HCT116 (cell line): ENCODE measurements around the gene CFC1. TPM values are rescaled to one million over a fixed set of nuclear protein-coding genes. Genes with fewer than 3 reads are reported as not detected.
"Not testable (repeated sequence)": the region's sequence is repeated elsewhere in the genome, so short reads cannot be mapped to it uniquely, and the experiment has no call there.

Experiments
- ATAC-seq: fragments of 200-7000 bp; cut with Tn5 transposase; 2 replicates; pipeline ENCODE4 v1.9.1; 2020; ENCODE audit warnings: mild to moderate bottlenecking, moderate library complexity
- BruUV-seq: library from RNA; stranded (reverse); fragments of 400-500 nt; replicated peaks from 2 replicates; lab custom pipeline; 2021; lab: Mats Ljungman, UMichigan
- CTCF ChIA-PET: fragments of 300-600 bp; sonication (Branson Sonifier 250); formaldehyde crosslinking; loops from one replicate; lab custom pipeline; 2021; ENCODE audit warnings: antibody characterized with exemption; lab: Charles Lee
- POLR2A ChIA-PET: fragments of 300-600, 350-600 bp; sonication (Branson Sonifier 250); formaldehyde crosslinking; loops from one replicate; lab custom pipeline; 2021; ENCODE audit warnings: antibody characterized with exemption; lab: Charles Lee
- RAD21 ChIA-PET, 2 experiments: fragments of 300-600 bp; sonication (Branson Sonifier 250); formaldehyde crosslinking; loops; one replicate each; lab custom pipeline; 2023; ENCODE audit warnings: low total read pairs in 2 of 2; ENCODE audit not compliant: uncharacterized antibody in 2 of 2, unreplicated experiment in 2 of 2, low non-redundant PET in 1 of 2; lab: Charles Lee
- DNase-seq: peaks from one replicate; pipeline ENCODE4 v3.0.0-alpha.2; 2010; ENCODE audit warnings: low read depth, low spot score
- H2AFZ ChIP-seq: fragments of 200-600 bp; shearing (Covaris generic), sonication (generic); 2 replicates; pipeline ENCODE4 v1.6.1; 2017; ENCODE audit warnings: low read depth, mixed run types, mixed read lengths, antibody characterized with exemption, low read length; ENCODE audit not compliant: poor library complexity, severe bottlenecking
- H3K27ac ChIP-seq: 2 replicates; pipeline ENCODE4 v1.5.1; 2012; ENCODE audit warnings: low read depth, low read length
- H3K27me3 ChIP-seq: fragments of 200-600 bp; sonication (generic); 2 replicates; pipeline ENCODE4 v1.6.1; 2016; ENCODE audit warnings: mixed run types, low read length, mixed read lengths; ENCODE audit not compliant: insufficient read depth
- H3K36me3 ChIP-seq, 2 experiments: fragments of 200-500 bp in 1 of 2; fragments of 200-600 bp in 1 of 2; sonication (Bioruptor generic) in 1 of 2; sonication (generic) in 1 of 2; 2 replicates each; pipeline versions ENCODE4 v1.5.1 to v1.6.1; 2014 to 2016; ENCODE audit warnings: low read length in 2 of 2, inconsistent platforms in 1 of 2, mixed read lengths in 1 of 2, mixed run types in 1 of 2; ENCODE audit not compliant: insufficient read depth in 2 of 2, control insufficient read depth in 1 of 2
- H3K4me1 ChIP-seq, 2 experiments: fragments of 200-600 bp in 1 of 2; sonication (generic) in 1 of 2; 2 replicates each; pipeline versions ENCODE4 v1.5.1 to v1.6.1; 2012 to 2017; ENCODE audit warnings: low read length in 2 of 2, inconsistent platforms in 1 of 2, mild to moderate bottlenecking in 1 of 2, mixed read lengths in 1 of 2, mixed run types in 1 of 2, moderate library complexity in 1 of 2; ENCODE audit not compliant: insufficient read depth in 2 of 2, control insufficient read depth in 1 of 2
- H3K4me2 ChIP-seq: fragments of 200-600 bp; sonication (generic); 2 replicates; pipeline ENCODE4 v1.6.1; 2017; ENCODE audit warnings: mixed run types, low read length, mixed read lengths
- H3K4me3 ChIP-seq, 2 experiments: fragments of 200-600 bp in 1 of 2; sonication (generic) in 1 of 2; replicated peaks in 1 of 2; 2 replicates each; pipeline ENCODE4 v1.5.1; 2011 to 2016; ENCODE audit warnings: low read length in 2 of 2, control low read depth in 1 of 2, low read depth in 1 of 2, mild to moderate bottlenecking in 1 of 2, mixed read lengths in 1 of 2, mixed run types in 1 of 2
- H3K79me2 ChIP-seq: fragments of 200-600 bp; sonication (generic); 2 replicates; pipeline ENCODE4 v1.6.1; 2017; ENCODE audit warnings: mild to moderate bottlenecking, mixed run types, low read length, moderate library complexity, mixed read lengths; ENCODE audit not compliant: insufficient read depth
- H3K9ac ChIP-seq: fragments of 200-600 bp; sonication (generic); 2 replicates; pipeline ENCODE4 v1.6.1; 2016; ENCODE audit warnings: low read length, mixed read lengths
- H3K9me2 ChIP-seq: fragments of 200-600 bp; sonication (generic), shearing (Covaris generic); 2 replicates; pipeline ENCODE4 v1.6.1; 2017; ENCODE audit warnings: mixed run types, mild to moderate bottlenecking, moderate library complexity; ENCODE audit not compliant: insufficient read depth
- H3K9me3 ChIP-seq, 2 experiments: fragments of 200-500 bp in 1 of 2; fragments of 200-600 bp in 1 of 2; sonication (Bioruptor generic) in 1 of 2; sonication (generic) in 1 of 2; 2 replicates each; pipeline ENCODE4 v1.6.1; 2014 to 2017; ENCODE audit warnings: low read length in 2 of 2, mixed read lengths in 2 of 2, inconsistent platforms in 1 of 2, low read depth in 1 of 2, mild to moderate bottlenecking in 1 of 2, mixed run types in 1 of 2, moderate library complexity in 1 of 2; ENCODE audit not compliant: control insufficient read depth in 1 of 2, insufficient read depth in 1 of 2
- H4K20me1 ChIP-seq: fragments of 200-600 bp; sonication (generic), shearing (Covaris generic); 2 replicates; pipeline ENCODE4 v1.6.1; 2017; ENCODE audit warnings: mixed run types, mild to moderate bottlenecking, moderate library complexity; ENCODE audit not compliant: insufficient read depth
- intact Hi-C: fragments of 100-400 bp; cut with micrococcal nuclease; formaldehyde crosslinking; loops from 2 replicates; pipeline ENCODE4 v1.10.0; 2022
- total RNA-seq: library from RNA; stranded (reverse); gene quantifications from one replicate; pipeline ENCODE4 v1.2.1, GENCODE V29; 2021; ENCODE audit not compliant: unreplicated experiment

The CFC1 gene
- total RNA-seq, 1 experiment from 2014 or later, result not detected

DNA sequence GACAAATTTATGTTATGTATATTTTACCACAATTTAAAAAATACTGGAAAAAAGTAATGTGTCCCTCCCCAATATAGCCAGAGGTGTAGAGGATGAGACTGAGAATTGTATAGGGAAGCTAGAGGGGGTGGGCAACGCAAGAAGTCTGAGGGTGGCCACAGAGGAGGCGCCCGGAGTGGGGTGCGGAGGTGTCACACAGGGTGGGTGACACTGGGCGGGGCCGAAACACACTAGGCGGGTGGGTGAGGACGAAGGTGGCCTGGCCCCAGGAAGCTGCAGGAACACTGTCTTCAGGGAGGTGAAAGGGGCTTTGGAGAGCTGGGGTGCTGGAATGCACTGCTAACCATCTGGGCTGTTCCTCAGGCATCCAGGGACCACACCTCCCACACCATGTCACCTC is 42.9 kb downstream of the CFC1 start:
- H3K79me2 ChIP-seq, BruUV-seq, H2AFZ ChIP-seq, POLR2A ChIA-PET, H3K9ac ChIP-seq, H3K9me2 ChIP-seq, H3K36me3 ChIP-seq, ATAC-seq, CTCF ChIA-PET, H3K4me2 ChIP-seq, H4K20me1 ChIP-seq, H3K4me1 ChIP-seq, intact Hi-C loops, H3K4me3 ChIP-seq, H3K27ac ChIP-seq, H3K27me3 ChIP-seq, H3K9me3 ChIP-seq, DNase-seq, RAD21 ChIA-PET: not testable (repeated sequence)

GRCh38 chr2:130554178-130554577 is 45.2 kb downstream of the CFC1 start:
- H3K27me3 ChIP-seq, H3K9me3 ChIP-seq, H3K9ac ChIP-seq, H3K27ac ChIP-seq, intact Hi-C loops, H3K4me3 ChIP-seq, H4K20me1 ChIP-seq, H3K4me2 ChIP-seq, CTCF ChIA-PET, H3K79me2 ChIP-seq, RAD21 ChIA-PET, H3K9me2 ChIP-seq, DNase-seq, H3K36me3 ChIP-seq, H3K4me1 ChIP-seq, BruUV-seq, ATAC-seq, POLR2A ChIA-PET, H2AFZ ChIP-seq: not testable (repeated sequence)

DNA sequence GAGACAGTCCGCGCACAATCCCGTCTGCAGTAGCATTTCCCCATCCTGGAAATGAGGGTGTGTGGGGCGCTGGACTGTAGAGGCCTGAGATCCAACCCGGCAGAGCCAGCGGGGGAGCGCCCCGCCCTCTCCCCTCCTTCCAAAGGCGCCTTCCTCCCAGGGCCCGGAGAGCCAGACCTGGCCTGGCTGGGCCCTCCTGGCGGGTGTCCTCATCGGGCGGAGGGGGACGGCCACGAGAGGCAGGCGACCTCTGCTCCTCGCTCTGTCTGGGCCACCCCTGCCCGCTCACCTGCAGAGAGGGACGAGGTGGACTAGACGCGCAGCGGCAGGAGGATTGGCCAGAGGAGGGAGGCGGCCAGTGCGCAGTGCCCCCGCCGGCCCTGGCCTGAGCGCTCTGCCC is 49.9 kb downstream of the CFC1 start:
- H4K20me1 ChIP-seq, BruUV-seq, RAD21 ChIA-PET, H3K4me2 ChIP-seq, H3K4me1 ChIP-seq, H3K27me3 ChIP-seq, DNase-seq, H2AFZ ChIP-seq, H3K9me3 ChIP-seq, H3K9ac ChIP-seq, ATAC-seq, CTCF ChIA-PET, intact Hi-C loops, H3K36me3 ChIP-seq, H3K79me2 ChIP-seq, H3K27ac ChIP-seq, POLR2A ChIA-PET, H3K4me3 ChIP-seq, H3K9me2 ChIP-seq: not testable (repeated sequence)

GRCh38 chr2:130548418-130548817 is 51.0 kb downstream of the CFC1 start:
- ATAC-seq, H4K20me1 ChIP-seq, RAD21 ChIA-PET, BruUV-seq, H3K79me2 ChIP-seq, POLR2A ChIA-PET, H3K4me1 ChIP-seq, DNase-seq, H3K9ac ChIP-seq, H3K4me3 ChIP-seq, H3K27ac ChIP-seq, H3K4me2 ChIP-seq, H3K9me3 ChIP-seq, H3K9me2 ChIP-seq, H3K27me3 ChIP-seq, H2AFZ ChIP-seq, H3K36me3 ChIP-seq, CTCF ChIA-PET, intact Hi-C loops: not testable (repeated sequence)

GRCh38 chr2:130544978-130545377 is 54.4 kb downstream of the CFC1 start:
- DNase-seq, H4K20me1 ChIP-seq, BruUV-seq, RAD21 ChIA-PET, H3K4me1 ChIP-seq, POLR2A ChIA-PET, H3K27me3 ChIP-seq, H3K79me2 ChIP-seq, H3K9me2 ChIP-seq, H3K36me3 ChIP-seq, H3K4me3 ChIP-seq, H2AFZ ChIP-seq, H3K4me2 ChIP-seq, CTCF ChIA-PET, H3K27ac ChIP-seq, ATAC-seq, H3K9me3 ChIP-seq, intact Hi-C loops, H3K9ac ChIP-seq: not testable (repeated sequence)
